Lung (tissue), 12 donors: ENCODE measurements around the gene FAM163B. TPM values are rescaled to one million over a fixed set of nuclear protein-coding genes. Genes with fewer than 3 reads are reported as not detected.

Experiments used
- ATAC-seq: fragments of 200-7000 bp; cut with Tn5 transposase; one replicate; pipeline ENCODE4 v1.9.1; 2020; ENCODE audit warnings: moderate number of reproducible peaks; ENCODE audit not compliant: insufficient read depth, low FRiP score
- DNase-seq, 3 donors: peaks; one replicate each; pipeline ENCODE4 v3.0.0-alpha.2; 2013 to 2017
- H3K27ac ChIP-seq, 2 donors: one replicate each; pipeline ENCODE4 v1.5.1; 2013; ENCODE audit warnings: mild to moderate bottlenecking in 2 of 2, moderate library complexity in 2 of 2, control low read depth in 1 of 2, inconsistent platforms in 1 of 2, low read depth in 1 of 2, low read length in 1 of 2
- H3K27me3 ChIP-seq, 3 donors: one replicate each; pipeline ENCODE4 v1.5.1; 2013; ENCODE audit warnings: low read length in 2 of 3; ENCODE audit not compliant: control insufficient read depth in 3 of 3, insufficient read depth in 3 of 3
- H3K36me3 ChIP-seq, 4 donors: one replicate each; pipeline ENCODE4 v1.5.1; 2013; ENCODE audit warnings: low read length in 4 of 4, mild to moderate bottlenecking in 1 of 4, moderate library complexity in 1 of 4; ENCODE audit not compliant: control insufficient read depth in 4 of 4, insufficient read depth in 4 of 4
- H3K4me1 ChIP-seq, 5 donors: one replicate each; pipeline ENCODE4 v1.5.1; 2013; ENCODE audit warnings: low read length in 5 of 5, mild to moderate bottlenecking in 2 of 5, moderate library complexity in 1 of 5; ENCODE audit not compliant: control insufficient read depth in 5 of 5, insufficient read depth in 5 of 5
- H3K4me3 ChIP-seq: one replicate; pipeline ENCODE4 v1.5.1; 2013; ENCODE audit warnings: mild to moderate bottlenecking, control low read depth, moderate library complexity
- H3K9ac ChIP-seq, 2 donors: one replicate each; pipeline ENCODE4 v1.5.1; 2013; ENCODE audit warnings: low read length in 2 of 2, control low read depth in 1 of 2; ENCODE audit not compliant: insufficient read depth in 1 of 2
- H3K9me3 ChIP-seq, 4 donors: one replicate each; pipeline ENCODE4 v1.5.1; 2013; ENCODE audit warnings: low read length in 3 of 4, mild to moderate bottlenecking in 1 of 4, moderate library complexity in 1 of 4; ENCODE audit not compliant: control insufficient read depth in 4 of 4, insufficient read depth in 3 of 4
- WGBS, 2 donors: extraction: QIAGEN DNeasy Blood & Tissue Kit; methylation state at CpG; one replicate each; pipeline ENCODE4 v1.1.7; 2013; 5-methylcytosine and 5-hydroxymethylcytosine counted together
- polyA plus RNA-seq, 2 donors: library from polyadenylated mRNA; stranded (reverse); fragments of 200-250 nt; gene quantifications; one replicate each; pipeline ENCODE4 v1.2.1, GENCODE V29; 2013
- total RNA-seq, 2 donors: library from RNA; depleted of rRNA in 1 of 2; stranded (reverse); fragments of >200 nt in 1 of 2; gene quantifications; one replicate each; pipeline ENCODE4 v1.2.1, GENCODE V29; 2014 to 2021
- TF ChIP-seq, protein P1 (sequence below): IDR thresholded peaks from 2 replicates; pipeline ENCODE4 v1.5.1; 2012; ENCODE audit warnings: mild to moderate bottlenecking; ENCODE audit errors: control extremely low read depth, extremely low read depth
- donor health status: control.
- donor health status: control.
- donor health status: Bipolar disorder and iron deficiency.
- donor health status: healthy.
- donor health status: DM: yes; HTN: yes; CAD: no.

FAM163B gene
- total and polyA plus RNA-seq, 4 donors, result 0.10 to 0.51 (median 0.16) TPM; not detected in 1

- Histone ChIP-seq H3K27ac (no peak overlapping the region), H3K9me3 (no peaks in the 10 kb centered on the region), H3K27me3 (peaks cover 0 to 5% (median 0%) of the 10 kb centered on the region in 3 donors), H3K4me3 (no peak overlapping the region), H3K9ac (no peak overlapping the region), H3K4me1 (peaks cover 0 to 45% (median 16%) of the 10 kb centered on the region in 5 donors), H3K36me3 (peaks cover 0 to 4% (median 0%) of the 10 kb centered on the region in 4 donors)
- TF ChIP-seq, protein P1, sequence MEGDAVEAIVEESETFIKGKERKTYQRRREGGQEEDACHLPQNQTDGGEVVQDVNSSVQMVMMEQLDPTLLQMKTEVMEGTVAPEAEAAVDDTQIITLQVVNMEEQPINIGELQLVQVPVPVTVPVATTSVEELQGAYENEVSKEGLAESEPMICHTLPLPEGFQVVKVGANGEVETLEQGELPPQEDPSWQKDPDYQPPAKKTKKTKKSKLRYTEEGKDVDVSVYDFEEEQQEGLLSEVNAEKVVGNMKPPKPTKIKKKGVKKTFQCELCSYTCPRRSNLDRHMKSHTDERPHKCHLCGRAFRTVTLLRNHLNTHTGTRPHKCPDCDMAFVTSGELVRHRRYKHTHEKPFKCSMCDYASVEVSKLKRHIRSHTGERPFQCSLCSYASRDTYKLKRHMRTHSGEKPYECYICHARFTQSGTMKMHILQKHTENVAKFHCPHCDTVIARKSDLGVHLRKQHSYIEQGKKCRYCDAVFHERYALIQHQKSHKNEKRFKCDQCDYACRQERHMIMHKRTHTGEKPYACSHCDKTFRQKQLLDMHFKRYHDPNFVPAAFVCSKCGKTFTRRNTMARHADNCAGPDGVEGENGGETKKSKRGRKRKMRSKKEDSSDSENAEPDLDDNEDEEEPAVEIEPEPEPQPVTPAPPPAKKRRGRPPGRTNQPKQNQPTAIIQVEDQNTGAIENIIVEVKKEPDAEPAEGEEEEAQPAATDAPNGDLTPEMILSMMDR, result no peak
- ATAC-seq (no peak), DNase-seq (no peak)
- WGBS, 2 donors, result 93 to 95% methylated on average over 33 of the region's 33 CpGs
Observed at GRCh38 chr9:133568186-133568585, 41.0 kb downstream of the FAM163B start.

DNA sequence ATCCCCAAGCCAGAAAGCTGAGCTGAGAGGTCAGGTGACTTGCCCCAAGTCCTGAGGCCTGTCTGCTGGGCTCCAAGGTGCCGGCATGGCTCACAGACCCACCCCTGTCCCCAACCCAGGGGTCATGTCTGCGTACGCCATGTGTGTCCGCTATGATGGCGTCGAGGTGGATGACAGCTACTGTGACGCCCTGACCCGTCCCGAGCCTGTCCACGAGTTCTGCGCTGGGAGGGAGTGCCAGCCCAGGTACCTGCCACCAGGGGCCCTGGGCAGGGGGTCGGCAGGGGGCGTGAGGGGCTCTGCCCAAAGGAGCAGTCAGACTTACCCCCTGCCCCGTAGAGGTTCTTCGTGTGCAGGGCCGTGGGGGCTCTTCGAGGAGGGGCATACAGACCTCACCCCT is 42.4 kb downstream of the FAM163B start:
- 93 to 97% methylated on average over 17 of the region's 17 CpGs for WGBS, 2 donors
- Histone ChIP-seq H3K9ac (no peak overlapping the region), H3K9me3 (no peaks in the 10 kb centered on the region), H3K27ac (no peak overlapping the region), H3K36me3 (peaks cover 0 to 4% (median 0%) of the 10 kb centered on the region in 4 donors), H3K4me1 (peaks cover 0 to 39% (median 20%) of the 10 kb centered on the region in 5 donors), H3K4me3 (no peak overlapping the region), H3K27me3 (peaks cover 0 to 5% (median 0%) of the 10 kb centered on the region in 3 donors)
- DNase-seq (no peak), ATAC-seq (no peak)
- TF ChIP-seq, protein P1, result no peak

GRCh38 chr9:133566382-133566781 is 42.8 kb downstream of the FAM163B start:
- WGBS, 2 donors, result 89 to 92% methylated on average over 14 of the region's 14 CpGs
- TF ChIP-seq, protein P1, result no peak
- Histone ChIP-seq H3K4me1 (peaks cover 0 to 39% (median 20%) of the 10 kb centered on the region in 5 donors), H3K9ac (no peak overlapping the region), H3K4me3 (no peak overlapping the region), H3K36me3 (peaks cover 0 to 4% (median 0%) of the 10 kb centered on the region in 4 donors), H3K9me3 (no peaks in the 10 kb centered on the region), H3K27me3 (peaks cover 0 to 5% (median 0%) of the 10 kb centered on the region in 3 donors), H3K27ac (no peak overlapping the region)
- ATAC-seq (no peak), DNase-seq (no peak)
